A549 (cell line): Measurements from ENCODE around the gene GALNT7. TPM values are rescaled to one million over a fixed set of nuclear protein-coding genes. Genes with fewer than 3 reads are reported as not detected.
A peak's percentile ranks its signal among the peaks of the same experiment; 100 is the strongest.

ENCODE experiments used
- ATAC-seq, 2 experiments: fragments of 200-7000 bp in 1 of 2; fragments of >200 bp in 1 of 2; cut with Nextera tagmentation in 1 of 2; cut with Tn5 transposase in 1 of 2; 3 replicates each; pipeline versions ENCODE4 v1.8.0 to v1.9.1; 2018 to 2020; ENCODE audit warnings: mild to moderate bottlenecking in 1 of 2, moderate library complexity in 1 of 2
- CTCF ChIA-PET: fragments of 300-600 bp; sonication (Branson Sonifier 250); formaldehyde crosslinking; extraction: SDS; loops from one replicate; lab custom pipeline; 2021; ENCODE audit warnings: antibody characterized with exemption, inconsistent platforms; lab: Yijun Ruan, JAX
- POLR2A ChIA-PET: fragments of 350-600 bp; formaldehyde crosslinking; extraction: SDS; loops from one replicate; lab custom pipeline; 2021; ENCODE audit warnings: antibody characterized with exemption, inconsistent platforms; lab: Yijun Ruan, JAX
- DNase-seq, 2 experiments: peaks; one replicate each; pipeline versions ENCODE4 v3.0.0 to v3.0.0-alpha.2; 2011 to 2016; ENCODE audit warnings: low read depth in 1 of 2, low spot score in 1 of 2
- FAIRE-seq: peaks from 2 replicates; lab custom pipeline; 2011; peaks lifted over from hg19 to GRCh38; lab: Jason Lieb, UNC
- H3K27ac ChIP-seq, 2 experiments: fragments of >200 bp; sonication (Bioruptor Twin); formaldehyde crosslinking; 3 replicates each; pipeline ENCODE4 v1.5.1; 2016 to 2017
- H3K4me1 ChIP-seq: fragments of >200 bp; sonication (Bioruptor Twin); formaldehyde crosslinking; 3 replicates; pipeline ENCODE4 v1.6.1; 2016
- H3K4me2 ChIP-seq: fragments of >200 bp; sonication (Bioruptor Twin); formaldehyde crosslinking; 3 replicates; pipeline ENCODE4 v1.6.1; 2016
- H3K4me3 ChIP-seq: fragments of >200 bp; sonication (Bioruptor Twin); formaldehyde crosslinking; 3 replicates; pipeline ENCODE4 v1.5.1; 2016
- H3K9me3 ChIP-seq: fragments of >200 bp; sonication (Bioruptor Twin); formaldehyde crosslinking; 3 replicates; pipeline ENCODE4 v1.6.1; 2016
- ATOH8 ChIP-seq: fragments of 250-450 bp; sonication (Bioruptor Pico); IDR thresholded peaks from 2 replicates; pipeline ENCODE4 v1.5.0; 2020; ENCODE audit warnings: low read depth, mild to moderate bottlenecking, moderate library complexity
- CBX8 ChIP-seq: fragments of 200-600 bp; sonication (generic); IDR thresholded peaks from 2 replicates; pipeline ENCODE4 v1.6.1; 2016
- CEBPB ChIP-seq, 2 experiments: fragments of >200 bp in 1 of 2; sonication (Bioruptor Twin) in 1 of 2; formaldehyde crosslinking in 1 of 2; IDR thresholded peaks; 2 replicates each; pipeline ENCODE4 v1.6.1; 2012 to 2016
- CHD2 ChIP-seq: fragments of 150-350 bp; IDR thresholded peaks from 2 replicates; pipeline ENCODE4 v1.6.1; 2014; ENCODE audit warnings: low read length; ENCODE audit not compliant: partially characterized antibody
- CTCF ChIP-seq: fragments of >200 bp; sonication (Bioruptor Twin); formaldehyde crosslinking; IDR thresholded peaks from 3 replicates; pipeline ENCODE4 v1.5.1; 2016
- EP300 ChIP-seq, 2 experiments: fragments of >200 bp; sonication (Bioruptor Twin); formaldehyde crosslinking; IDR thresholded peaks; 2 replicates in 1 of 2; 3 replicates in 1 of 2; pipeline ENCODE4 v1.6.1; 2016 to 2017
- FOSL2 ChIP-seq, 2 experiments: fragments of 450-650 bp in 1 of 2; fragments of >200 bp in 1 of 2; sonication (Bioruptor Twin) in 1 of 2; formaldehyde crosslinking; IDR thresholded peaks; 2 replicates each; pipeline versions ENCODE4 v1.5.0 to v1.6.1; 2016 to 2020; ENCODE audit warnings: mild to moderate bottlenecking in 1 of 2, moderate library complexity in 1 of 2
- HOXB13 ChIP-seq: fragments of 250-450 bp; sonication (Bioruptor Pico); IDR thresholded peaks from 2 replicates; pipeline ENCODE4 v1.5.0; 2020; ENCODE audit warnings: low read depth, mild to moderate bottlenecking, moderate library complexity
- JUN ChIP-seq, 2 experiments: fragments of >200 bp; sonication (Bioruptor Twin); formaldehyde crosslinking; IDR thresholded peaks; 2 replicates in 1 of 2; 3 replicates in 1 of 2; pipeline ENCODE4 v1.6.1; 2016 to 2017
- KDM1A ChIP-seq: fragments of 200-600 bp; sonication (generic); IDR thresholded peaks from 2 replicates; pipeline ENCODE4 v1.6.1; 2016; ENCODE audit warnings: low read depth, mild to moderate bottlenecking
- KDM5A ChIP-seq: fragments of 200-600 bp; sonication (generic); IDR thresholded peaks from 2 replicates; pipeline ENCODE4 v1.6.1; 2016; ENCODE audit warnings: antibody characterized with exemption, mild to moderate bottlenecking
- MAZ ChIP-seq: fragments of 150-350 bp; IDR thresholded peaks from 2 replicates; pipeline ENCODE4 v1.6.1; 2014; ENCODE audit warnings: antibody characterized with exemption, low read depth, low read length, borderline replicate concordance
- NR3C1 ChIP-seq: fragments of >200 bp; sonication (Bioruptor Twin); formaldehyde crosslinking; IDR thresholded peaks from 3 replicates; pipeline ENCODE4 v1.6.1; 2017
- PBX3 ChIP-seq: IDR thresholded peaks from 2 replicates; pipeline ENCODE4 v1.6.1; 2012
- RAD21 ChIP-seq, 2 experiments: fragments of >200 bp in 1 of 2; sonication (Bioruptor Twin) in 1 of 2; formaldehyde crosslinking in 1 of 2; IDR thresholded peaks in 1 of 2; conservative IDR thresholded peaks in 1 of 2; 2 replicates in 1 of 2; 3 replicates in 1 of 2; pipeline ENCODE4 v1.6.1; 2012 to 2018; ENCODE audit warnings: inconsistent platforms in 1 of 2
- RFX5 ChIP-seq: fragments of 450-650 bp; IDR thresholded peaks from 2 replicates; pipeline ENCODE4 v1.7.1; 2014; ENCODE audit warnings: antibody characterized with exemption, mild to moderate bottlenecking, moderate library complexity
- RNF2 ChIP-seq: fragments of 200-600 bp; sonication (generic); IDR thresholded peaks from 2 replicates; pipeline ENCODE4 v1.6.1; 2016; ENCODE audit warnings: low read depth, mild to moderate bottlenecking, antibody characterized with exemption, moderate library complexity, borderline replicate concordance
- SMC3 ChIP-seq: fragments of >200 bp; sonication (Bioruptor Twin); formaldehyde crosslinking; IDR thresholded peaks from 3 replicates; pipeline ENCODE4 v1.6.1; 2018; ENCODE audit warnings: inconsistent platforms
- ZC3H11A ChIP-seq: fragments of 450-650 bp; IDR thresholded peaks from 2 replicates; pipeline ENCODE4 v1.6.1; 2014; ENCODE audit warnings: antibody characterized with exemption, mild to moderate bottlenecking
- ZFP36 ChIP-seq: fragments of 450-650 bp; IDR thresholded peaks from 2 replicates; pipeline ENCODE4 v1.6.1; 2014; ENCODE audit warnings: borderline replicate concordance; ENCODE audit not compliant: partially characterized antibody
- ZNF302 ChIP-seq: fragments of 250-450 bp; sonication (Bioruptor Pico); IDR thresholded peaks from 2 replicates; pipeline ENCODE4 v1.9.0; 2021; ENCODE audit warnings: inconsistent platforms, mild to moderate bottlenecking, moderate library complexity
- WGBS: methylation state at CpG from one replicate; pipeline ENCODE4 v1.1.6; 2017; ENCODE audit errors: missing lambda C conversion rate; 5-methylcytosine and 5-hydroxymethylcytosine counted together
- polyA plus RNA-seq, 4 experiments: library from polyadenylated mRNA; depleted of rRNA in 3 of 4; stranded (reverse); fragments of >200 nt; fragmentation: RNase III in 1 of 4; extraction: RNeasy Plus Mini Kit Qiagen cat#74134 plus additional on column Dnase treatment in 1 of 4; gene quantifications; 2 replicates in 3 of 4; 3 replicates in 1 of 4; pipeline ENCODE4 v1.2.3, GENCODE V29; 2011 to 2017
- TF ChIP-seq, protein P1 (sequence below): fragments of >200 bp; sonication (Bioruptor Twin); formaldehyde crosslinking; IDR thresholded peaks from 3 replicates; pipeline ENCODE4 v1.6.1; 2016
- TF ChIP-seq, protein P2 (sequence below): fragments of 450-650 bp; IDR thresholded peaks from 2 replicates; pipeline ENCODE4 v1.6.1; 2014; ENCODE audit warnings: antibody characterized with exemption

Gene GALNT7
- polyA plus RNA-seq, 2 of the 4 experiments (the other 2 are of a cell fraction) = 28.8 to 63.6 TPM

GRCh38 chr4:173318240-173318639, 149.6 kb downstream of the GALNT7 start:
- no peak for FAIRE-seq
- Histone ChIP-seq H3K27ac (no peak overlapping the region), H3K9me3 (no peaks in the 10 kb centered on the region), H3K4me1 (peaks cover 8% of the 10 kb centered on the region; the same call in 1 of the 3 replicates), H3K4me2 (no peak overlapping the region), H3K4me3 (no peak overlapping the region)
- DNase-seq = no peak
- ATAC-seq = no peak
- CTCF ChIA-PET = interaction anchor here (1.0 to 1.6 kb wide), 4 partner anchors 9 to 98 kb away, joined by 3 to 13 read pairs (median 3); partner anchors contain the start of gene HMGB2
- no peak for TF ChIP-seq RAD21 (conservative IDR thresholded peaks at IDR 0.05 in 1 of 2, IDR thresholded peaks at IDR 0.05 in 1 of 2)
- no peak for TF ChIP-seq KDM5A
- TF ChIP-seq CHD2 = no peak
- TF ChIP-seq, protein P1, sequence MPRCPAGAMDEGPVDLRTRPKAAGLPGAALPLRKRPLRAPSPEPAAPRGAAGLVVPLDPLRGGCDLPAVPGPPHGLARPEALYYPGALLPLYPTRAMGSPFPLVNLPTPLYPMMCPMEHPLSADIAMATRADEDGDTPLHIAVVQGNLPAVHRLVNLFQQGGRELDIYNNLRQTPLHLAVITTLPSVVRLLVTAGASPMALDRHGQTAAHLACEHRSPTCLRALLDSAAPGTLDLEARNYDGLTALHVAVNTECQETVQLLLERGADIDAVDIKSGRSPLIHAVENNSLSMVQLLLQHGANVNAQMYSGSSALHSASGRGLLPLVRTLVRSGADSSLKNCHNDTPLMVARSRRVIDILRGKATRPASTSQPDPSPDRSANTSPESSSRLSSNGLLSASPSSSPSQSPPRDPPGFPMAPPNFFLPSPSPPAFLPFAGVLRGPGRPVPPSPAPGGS = no peak
- no peak for TF ChIP-seq EP300 (IDR thresholded peaks at IDR 0.05)
- TF ChIP-seq ZNF302 (CRISPR knock-in tag) = no peak
- POLR2A ChIA-PET = interaction anchor here (1.8 kb wide), 1 partner anchor 16 kb away, joined by 9 read pairs; the partner anchor contains the start of gene HMGB2

- ChIA-PET POLR2A (interaction anchor here (1.8 kb wide), 1 partner anchor 15 kb away, joined by 9 read pairs; the partner anchor contains the start of gene HMGB2), CTCF (interaction anchor here (0.6 to 3.7 kb wide), 13 partner anchors 9 to 124 kb away, joined by 3 to 18 read pairs (median 4); partner anchors contain the start of genes HMGB2, SAP30 and SCRG1)
- no peak for TF ChIP-seq RNF2
- TF ChIP-seq, protein P2, sequence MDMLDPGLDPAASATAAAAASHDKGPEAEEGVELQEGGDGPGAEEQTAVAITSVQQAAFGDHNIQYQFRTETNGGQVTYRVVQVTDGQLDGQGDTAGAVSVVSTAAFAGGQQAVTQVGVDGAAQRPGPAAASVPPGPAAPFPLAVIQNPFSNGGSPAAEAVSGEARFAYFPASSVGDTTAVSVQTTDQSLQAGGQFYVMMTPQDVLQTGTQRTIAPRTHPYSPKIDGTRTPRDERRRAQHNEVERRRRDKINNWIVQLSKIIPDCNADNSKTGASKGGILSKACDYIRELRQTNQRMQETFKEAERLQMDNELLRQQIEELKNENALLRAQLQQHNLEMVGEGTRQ = no peak
- no peak for TF ChIP-seq CBX8
- TF ChIP-seq CEBPB (IDR thresholded peaks at IDR 0.05) = no peak
- no peak for TF ChIP-seq JUN (IDR thresholded peaks at IDR 0.05)
- no peak for TF ChIP-seq CHD2
- no peak for TF ChIP-seq PBX3
- TF ChIP-seq SMC3 = peak; percentile 51; the same call in 2 of the 3 replicates
- no peak for TF ChIP-seq NR3C1
- TF ChIP-seq RAD21 (conservative IDR thresholded peaks at IDR 0.05 in 1 of 2, IDR thresholded peaks at IDR 0.05 in 1 of 2) = peak; percentile 22 to 53; a peak in 3 of 5 replicates
- peak; percentile 51; the same call in 2 of the 3 replicates for TF ChIP-seq CTCF
- TF ChIP-seq ZFP36 = no peak
- no peak for TF ChIP-seq MAZ
- TF ChIP-seq RFX5 = no peak
- TF ChIP-seq FOSL2 (IDR thresholded peaks at IDR 0.05) = no peak
- TF ChIP-seq FOSL2 (CRISPR knock-in tag; IDR thresholded peaks at IDR 0.05) = peak; percentile 60
- TF ChIP-seq KDM1A = no peak
- no peak for TF ChIP-seq ZC3H11A
- TF ChIP-seq ATOH8 = no peak
- TF ChIP-seq HOXB13 (CRISPR knock-in tag) = no peak
- H3K4me1 ChIP-seq = peaks cover 8% of the 10 kb centered on the region; the same call in 1 of the 3 replicates
- ATAC-seq = no peak
- WGBS = 13% methylated on average over 3 of the region's 3 CpGs
- H3K9me3 ChIP-seq = no peaks in the 10 kb centered on the region
- no peak for FAIRE-seq
- H3K27ac ChIP-seq = no peak overlapping the region
- no peak overlapping the region for H3K4me2 ChIP-seq
- no peak overlapping the region for H3K4me3 ChIP-seq
- peak in 1 of 2 experiments; percentile 13 for DNase-seq
Measured at GRCh38 chr4:173318648-173319211, 150.1 kb downstream of the GALNT7 start.
